BLaER1 (cell line): ENCODE measurements around the gene ZEB2.
A peak's percentile ranks its signal among the peaks of the same experiment; 100 is the strongest.

ENCODE experiments used
- H3K27ac ChIP-seq: shearing (Covaris generic); formaldehyde crosslinking; 2 replicates; pipeline ENCODE4 v1.8.1; 2022
- H3K27me3 ChIP-seq: shearing (Covaris generic); formaldehyde crosslinking; 2 replicates; pipeline ENCODE4 v1.8.1; 2022
- H3K36me3 ChIP-seq: shearing (Covaris generic); formaldehyde crosslinking; 2 replicates; pipeline ENCODE4 v1.8.1; 2022
- H3K4me1 ChIP-seq: shearing (Covaris generic); formaldehyde crosslinking; 2 replicates; pipeline ENCODE4 v1.8.1; 2022
- H3K4me2 ChIP-seq: shearing (Covaris generic); formaldehyde crosslinking; 2 replicates; pipeline ENCODE4 v1.8.1; 2022
- H3K4me3 ChIP-seq: shearing (Covaris generic); formaldehyde crosslinking; 2 replicates; pipeline ENCODE4 v1.8.1; 2022
- H3K9ac ChIP-seq: shearing (Covaris generic); formaldehyde crosslinking; 2 replicates; pipeline ENCODE4 v1.8.1; 2022
- H3K9me3 ChIP-seq: shearing (Covaris generic); formaldehyde crosslinking; 2 replicates; pipeline ENCODE4 v1.8.1; 2022
- H4K20me1 ChIP-seq: shearing (Covaris generic); formaldehyde crosslinking; 2 replicates; pipeline ENCODE4 v1.8.1; 2022
- Cebpa-rat ChIP-seq: shearing (Covaris generic); IDR thresholded peaks from 2 replicates; pipeline ENCODE4 v1.8.1; 2022

ZEB2 gene

DNA sequence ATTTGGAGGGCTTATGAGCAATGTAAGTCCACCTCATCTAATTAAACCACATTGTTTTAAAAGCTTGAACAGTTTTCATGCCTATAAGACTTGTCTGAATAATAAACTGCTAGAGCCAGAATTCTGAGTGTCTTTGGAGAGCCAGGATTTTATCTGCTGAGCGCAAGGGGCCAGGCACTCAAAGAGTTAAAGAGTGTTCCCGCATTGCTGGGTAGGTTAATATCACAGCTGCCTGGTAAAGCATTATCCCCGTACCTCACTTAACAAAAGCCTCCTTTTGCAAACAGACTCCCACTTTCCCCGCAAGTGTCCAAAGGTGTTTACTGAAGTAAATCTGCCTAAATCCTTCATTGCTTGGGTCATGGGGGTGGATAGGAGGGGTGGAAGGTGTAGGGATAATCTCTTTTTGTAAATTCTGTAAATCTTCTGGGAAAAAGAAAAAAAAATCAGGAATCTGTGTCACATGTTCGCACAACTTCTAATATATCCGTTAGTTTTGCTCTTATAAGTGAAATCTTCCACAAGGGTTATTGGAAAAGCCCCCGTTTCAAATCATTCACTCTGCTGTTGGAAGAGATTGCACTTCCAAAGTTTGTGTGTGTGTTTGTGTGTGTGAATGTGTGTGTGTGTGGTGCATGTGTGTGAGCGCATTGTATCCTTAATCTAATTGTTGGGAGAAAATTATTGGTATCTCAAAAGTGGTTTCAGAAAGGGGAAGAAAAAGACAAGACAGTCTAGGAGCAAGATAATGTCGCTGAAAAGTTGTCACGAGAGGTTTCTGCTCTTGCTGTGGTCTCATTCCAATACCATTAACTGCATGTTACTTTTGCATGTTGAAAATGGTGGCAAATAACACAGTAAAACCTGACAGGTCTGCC lies 10.7 kb downstream of the ZEB2 start:
- Histone ChIP-seq H3K4me1 (peaks cover 94% of the 10 kb centered on the region), H3K27ac (peak overlapping the region; percentile 99), H3K4me3 (peak overlapping the region; percentile 74), H3K36me3 (peaks cover 88% of the 10 kb centered on the region), H3K9me3 (no peaks in the 10 kb centered on the region), H3K27me3 (no peaks in the 10 kb centered on the region), H3K9ac (peak overlapping the region; percentile 99), H3K4me2 (peak overlapping the region; percentile 92), H4K20me1 (peaks cover 100% of the 10 kb centered on the region)
- no peak for TF ChIP-seq Cebpa-rat

DNA sequence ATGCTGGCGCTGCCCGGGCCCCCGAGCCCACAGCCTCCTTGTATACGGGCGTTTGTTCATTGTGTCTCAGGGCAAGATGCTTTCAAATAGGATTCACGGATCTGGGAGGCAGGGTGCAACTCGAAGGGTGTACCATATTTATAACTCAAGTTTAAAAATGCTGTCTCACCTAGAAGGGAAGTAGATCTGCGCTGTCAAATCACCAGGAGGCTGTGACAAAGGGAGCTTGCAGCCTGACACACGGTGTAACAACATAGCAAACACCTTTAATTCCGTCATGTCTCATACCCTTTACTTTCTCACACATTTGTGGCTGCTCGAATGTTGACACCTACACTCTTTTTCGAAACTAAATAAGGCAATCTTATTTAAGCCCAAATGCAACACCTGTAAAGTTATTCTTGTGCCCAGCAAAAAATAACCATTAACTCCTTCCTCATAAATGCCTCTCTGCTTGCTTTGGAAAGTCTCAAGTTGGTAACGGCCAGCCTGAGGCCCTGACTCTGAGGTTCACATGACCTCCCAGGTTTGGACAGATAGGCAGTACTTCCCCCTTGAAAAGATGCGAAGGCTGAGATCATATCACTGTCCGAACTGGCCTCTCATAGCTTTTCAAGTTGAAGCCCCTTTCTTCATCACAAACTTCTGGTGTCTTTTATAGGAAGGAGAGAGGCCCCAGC lies 11.6 kb downstream of the ZEB2 start:
- H3K4me3 ChIP-seq = peak overlapping the region; percentile 74
- H3K36me3 ChIP-seq = peaks cover 88% of the 10 kb centered on the region
- H3K4me2 ChIP-seq = peak overlapping the region; percentile 92

GRCh38 chr2:144507441-144508171 lies 12.3 kb downstream of the ZEB2 start:
- Histone ChIP-seq H3K9ac (peak overlapping the region; percentile 99), H3K4me3 (peak overlapping the region; percentile 74; the same call in 1 of the 2 replicates), H3K4me2 (peak overlapping the region; percentile 92), H3K4me1 (peaks cover 98% of the 10 kb centered on the region), H3K36me3 (peaks cover 88% of the 10 kb centered on the region), H4K20me1 (peaks cover 100% of the 10 kb centered on the region), H3K27ac (peak overlapping the region; percentile 99; the same call in 1 of the 2 replicates), H3K27me3 (no peaks in the 10 kb centered on the region), H3K9me3 (no peaks in the 10 kb centered on the region)
- TF ChIP-seq Cebpa-rat = no peak

More for the DNA sequence above, 11.6 kb downstream of the ZEB2 start:
- Histone ChIP-seq H3K27me3 (no peaks in the 10 kb centered on the region), H4K20me1 (peaks cover 100% of the 10 kb centered on the region), H3K4me1 (peaks cover 100% of the 10 kb centered on the region), H3K9me3 (no peaks in the 10 kb centered on the region), H3K9ac (peak overlapping the region; percentile 99), H3K27ac (peak overlapping the region; percentile 99)
- no peak for TF ChIP-seq Cebpa-rat

GRCh38 chr2:144505245-144505831 lies 14.6 kb downstream of the ZEB2 start:
- Histone ChIP-seq H3K27me3 (no peaks in the 10 kb centered on the region), H3K4me2 (peak overlapping the region; percentile 92), H3K27ac (no peak overlapping the region), H4K20me1 (peaks cover 100% of the 10 kb centered on the region), H3K9me3 (no peaks in the 10 kb centered on the region), H3K36me3 (peaks cover 88% of the 10 kb centered on the region), H3K4me3 (no peak overlapping the region), H3K4me1 (peaks cover 88% of the 10 kb centered on the region), H3K9ac (0 out of 2 replicates have a peak overlapping the region, but pooled peaks have one; percentile 21)
- TF ChIP-seq Cebpa-rat = no peak

GRCh38 chr2:144504218-144504641 lies 15.7 kb downstream of the ZEB2 start:
- Histone ChIP-seq H4K20me1 (peaks cover 100% of the 10 kb centered on the region), H3K4me2 (peak overlapping the region; percentile 92)
- no peak for TF ChIP-seq Cebpa-rat

DNA sequence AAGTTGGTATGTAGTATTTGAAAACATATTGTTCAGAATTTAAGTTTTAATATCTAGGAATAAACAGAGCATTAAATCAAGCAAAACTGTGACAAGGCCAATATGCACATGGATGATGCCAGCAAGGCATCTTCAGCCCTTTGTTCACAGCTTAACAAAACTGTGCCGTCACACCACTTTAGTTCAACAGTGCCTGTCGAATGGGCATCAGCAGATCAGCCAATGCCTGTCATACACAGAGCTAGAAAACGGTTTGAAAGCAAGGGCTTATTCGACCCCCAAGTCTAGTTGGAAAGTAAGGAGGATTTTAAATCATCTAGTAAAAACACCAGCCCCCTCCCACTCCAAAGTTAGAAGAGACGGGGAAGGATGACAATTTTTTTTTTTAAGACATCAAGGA lies 16.7 kb downstream of the ZEB2 start:
- peaks cover 90% of the 10 kb centered on the region for H3K36me3 ChIP-seq
- H3K9me3 ChIP-seq = no peaks in the 10 kb centered on the region
- H3K27me3 ChIP-seq = no peaks in the 10 kb centered on the region
- peaks cover 100% of the 10 kb centered on the region for H4K20me1 ChIP-seq
- H3K4me2 ChIP-seq = no peak overlapping the region
- peaks cover 81% of the 10 kb centered on the region for H3K4me1 ChIP-seq
- H3K4me3 ChIP-seq = no peak overlapping the region
- H3K27ac ChIP-seq = no peak overlapping the region
- no peak for TF ChIP-seq Cebpa-rat
- H3K9ac ChIP-seq = no peak overlapping the region

More at GRCh38 chr2:144504218-144504641, 15.7 kb downstream of the ZEB2 start:
- Histone ChIP-seq H3K4me1 (peaks cover 84% of the 10 kb centered on the region), H3K9me3 (no peaks in the 10 kb centered on the region), H3K36me3 (peaks cover 90% of the 10 kb centered on the region), H3K27ac (no peak overlapping the region), H3K4me3 (no peak overlapping the region), H3K27me3 (no peaks in the 10 kb centered on the region), H3K9ac (peak overlapping the region; percentile 16; the same call in 1 of the 2 replicates)

DNA sequence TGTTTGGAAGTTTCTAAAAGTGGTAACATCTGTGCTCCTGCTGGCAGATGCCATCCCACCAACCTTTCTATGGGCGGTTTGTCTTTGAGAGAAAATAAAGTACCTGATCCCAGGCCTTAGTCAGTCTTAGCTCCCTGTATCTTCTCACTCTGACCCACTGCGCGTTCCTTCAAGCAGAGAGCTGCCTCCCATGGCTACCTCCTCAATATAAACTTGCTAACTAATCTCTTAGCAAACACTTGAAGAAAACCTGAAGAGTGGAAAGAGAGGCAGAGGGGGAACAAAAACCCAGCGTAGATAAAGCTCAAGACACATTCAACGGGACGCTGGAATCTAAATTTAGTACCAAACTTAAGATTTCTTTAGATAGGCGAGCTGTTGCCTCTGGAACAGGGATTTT lies 17.6 kb downstream of the ZEB2 start:
- Histone ChIP-seq H3K27ac (no peak overlapping the region), H4K20me1 (peaks cover 97% of the 10 kb centered on the region), H3K27me3 (no peaks in the 10 kb centered on the region), H3K4me2 (no peak overlapping the region), H3K9ac (no peak overlapping the region), H3K4me3 (no peak overlapping the region), H3K9me3 (no peaks in the 10 kb centered on the region), H3K4me1 (peaks cover 74% of the 10 kb centered on the region), H3K36me3 (peaks cover 86% of the 10 kb centered on the region)
- TF ChIP-seq Cebpa-rat = no peak

DNA sequence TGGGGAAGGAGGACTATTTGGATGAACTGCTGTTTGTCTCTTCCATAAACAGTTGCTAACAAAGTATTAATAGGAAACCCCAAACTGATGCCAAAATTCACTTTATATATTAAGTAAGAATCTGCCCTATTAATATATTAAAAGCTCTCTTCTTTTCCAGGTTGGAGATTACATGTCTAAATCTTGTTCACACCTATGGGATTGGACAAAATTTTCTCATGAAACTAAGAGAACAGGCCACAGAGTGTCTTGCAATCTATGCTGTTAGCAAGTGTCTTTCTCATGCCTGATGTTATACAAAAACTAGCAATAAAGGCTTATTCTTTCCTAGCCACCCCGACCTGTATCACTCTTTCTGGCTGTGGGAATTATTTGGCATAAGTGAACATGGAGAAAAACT lies 18.3 kb downstream of the ZEB2 start:
- TF ChIP-seq Cebpa-rat = no peak
- Histone ChIP-seq H4K20me1 (peaks cover 97% of the 10 kb centered on the region), H3K4me2 (no peak overlapping the region), H3K9me3 (no peaks in the 10 kb centered on the region), H3K36me3 (peaks cover 90% of the 10 kb centered on the region), H3K4me3 (no peak overlapping the region), H3K27ac (no peak overlapping the region), H3K9ac (no peak overlapping the region), H3K4me1 (peaks cover 74% of the 10 kb centered on the region), H3K27me3 (no peaks in the 10 kb centered on the region)

DNA sequence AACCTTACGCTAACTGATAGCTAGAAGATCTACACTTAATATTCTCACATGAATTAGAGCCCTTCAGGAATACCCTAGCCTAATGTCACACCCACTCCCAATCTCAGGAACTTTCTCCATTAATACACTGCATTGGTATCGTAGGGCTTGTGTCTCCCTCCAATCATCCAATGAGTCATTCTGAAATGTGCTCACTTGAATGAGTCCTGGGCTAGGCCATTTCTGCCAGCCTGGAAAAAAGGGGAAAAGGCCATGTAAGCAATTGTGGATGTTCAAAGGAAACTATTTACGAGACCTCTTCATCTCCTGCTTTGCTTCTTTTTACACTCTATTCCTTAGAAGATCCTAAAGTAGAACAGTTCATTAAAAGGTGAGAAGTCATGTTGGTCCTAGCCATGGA lies 18.8 kb downstream of the ZEB2 start:
- TF ChIP-seq Cebpa-rat = no peak
- no peak overlapping the region for H3K4me2 ChIP-seq
- peaks cover 97% of the 10 kb centered on the region for H4K20me1 ChIP-seq
- no peak overlapping the region for H3K27ac ChIP-seq
- H3K4me1 ChIP-seq = peaks cover 74% of the 10 kb centered on the region
- H3K27me3 ChIP-seq = no peaks in the 10 kb centered on the region
- H3K9me3 ChIP-seq = no peaks in the 10 kb centered on the region
- H3K36me3 ChIP-seq = peaks cover 93% of the 10 kb centered on the region
- H3K9ac ChIP-seq = no peak overlapping the region
- H3K4me3 ChIP-seq = no peak overlapping the region
